ENCODE measurements around the gene MIDN.

MIDN gene

GRCh38 chr19:1284979-1285736 is 36.8 kb downstream of the MIDN start:
- WGBS, result 22% methylated on average over 51 of the region's 51 CpGs
- peaks cover 22% of the 10 kb centered on the region for H3K27me3 ChIP-seq (ENCODE audit: insufficient read depth, low read length)
- no peaks in the 10 kb centered on the region for H3K36me3 ChIP-seq (ENCODE audit: insufficient read depth, low read length)
- H3K4me1 ChIP-seq (ENCODE audit: insufficient read depth, low read length), result no peaks in the 10 kb centered on the region
- no peak overlapping the region for H3K27ac ChIP-seq (ENCODE audit: low read depth, low read length)
- no peaks in the 10 kb centered on the region for H3K9me3 ChIP-seq (ENCODE audit: insufficient read depth, low read depth, low read length)
- peak overlapping the region; percentile 51; the same call in 1 of the 2 replicates for H3K9ac ChIP-seq (ENCODE audit: low read depth, low read length)
- H3K4me3 ChIP-seq (ENCODE audit: low read length), result peak overlapping the region; percentile 31

- Histone ChIP-seq H3K27ac (ENCODE audit: low read depth, low read length) (no peak within 1 kb of the TSS), H3K36me3 (ENCODE audit: insufficient read depth, low read length) (no peaks in the 10 kb centered on the region), H3K9ac (ENCODE audit: low read depth, low read length) (peak within 1 kb of the TSS; percentile 51; the same call in 1 of the 2 replicates), H3K27me3 (ENCODE audit: insufficient read depth, low read length) (peaks cover 22% of the 10 kb centered on the region), H3K4me3 (ENCODE audit: low read length) (peak within 1 kb of the TSS; percentile 55), H3K9me3 (ENCODE audit: insufficient read depth, low read depth, low read length) (no peaks in the 10 kb centered on the region), H3K4me1 (ENCODE audit: insufficient read depth, low read length) (no peaks in the 10 kb centered on the region)
- under 1% methylated on average over 113 of the region's 113 CpGs for WGBS
Measured at GRCh38 chr19:1285737-1286360, 37.5 kb downstream of the MIDN start, which contains the start of gene EFNA2. Gene EFNA2, plus strand, starts transcription at chr19:1285873. Its CDS starts 296 bp downstream, at chr19:1286169.

GRCh38 chr19:1286487-1287353 is 38.3 kb downstream of the MIDN start:
- Histone ChIP-seq H3K9ac (ENCODE audit: low read depth, low read length) (peak overlapping the region; percentile 31; the same call in 1 of the 2 replicates), H3K4me1 (ENCODE audit: insufficient read depth, low read length) (no peaks in the 10 kb centered on the region), H3K27me3 (ENCODE audit: insufficient read depth, low read length) (peaks cover 22% of the 10 kb centered on the region), H3K27ac (ENCODE audit: low read depth, low read length) (no peak overlapping the region), H3K4me3 (ENCODE audit: low read length) (peak overlapping the region; percentile 55), H3K9me3 (ENCODE audit: insufficient read depth, low read depth, low read length) (no peaks in the 10 kb centered on the region), H3K36me3 (ENCODE audit: insufficient read depth, low read length) (no peaks in the 10 kb centered on the region)
- 42% methylated on average over 38 of the region's 38 CpGs for WGBS

- peak overlapping the region; percentile 40; the same call in 1 of the 2 replicates for H3K9ac ChIP-seq (ENCODE audit: low read depth, low read length)
- H3K4me1 ChIP-seq (ENCODE audit: insufficient read depth, low read length), result no peaks in the 10 kb centered on the region
- H3K4me3 ChIP-seq (ENCODE audit: low read length), result peak overlapping the region; percentile 55
- H3K27me3 ChIP-seq (ENCODE audit: insufficient read depth, low read length), result peaks cover 22% of the 10 kb centered on the region
- WGBS, result 53% methylated on average over 53 of the region's 55 CpGs
- no peaks in the 10 kb centered on the region for H3K9me3 ChIP-seq (ENCODE audit: insufficient read depth, low read depth, low read length)
- H3K36me3 ChIP-seq (ENCODE audit: insufficient read depth, low read length), result no peaks in the 10 kb centered on the region
- H3K27ac ChIP-seq (ENCODE audit: low read depth, low read length), result no peak overlapping the region
Measured at GRCh38 chr19:1287354-1288225, 39.2 kb downstream of the MIDN start.

- H3K4me1 ChIP-seq (ENCODE audit: insufficient read depth, low read length), result no peaks in the 10 kb centered on the region
- no peak overlapping the region for H3K4me3 ChIP-seq (ENCODE audit: low read length)
- H3K27me3 ChIP-seq (ENCODE audit: insufficient read depth, low read length), result peaks cover 22% of the 10 kb centered on the region
- no peaks in the 10 kb centered on the region for H3K36me3 ChIP-seq (ENCODE audit: insufficient read depth, low read length)
- no peaks in the 10 kb centered on the region for H3K9me3 ChIP-seq (ENCODE audit: insufficient read depth, low read depth, low read length)
- no peak overlapping the region for H3K27ac ChIP-seq (ENCODE audit: low read depth, low read length)
- 90% methylated on average over 18 of the region's 18 CpGs for WGBS
- no peak overlapping the region for H3K9ac ChIP-seq (ENCODE audit: low read depth, low read length)
Measured at GRCh38 chr19:1288226-1288612, 39.8 kb downstream of the MIDN start.

GRCh38 chr19:1288833-1289685 is 40.7 kb downstream of the MIDN start:
- Histone ChIP-seq H3K27ac (ENCODE audit: low read depth, low read length) (no peak overlapping the region), H3K4me1 (ENCODE audit: insufficient read depth, low read length) (no peaks in the 10 kb centered on the region), H3K9ac (ENCODE audit: low read depth, low read length) (no peak overlapping the region), H3K4me3 (ENCODE audit: low read length) (no peak overlapping the region), H3K27me3 (ENCODE audit: insufficient read depth, low read length) (peaks cover 21% of the 10 kb centered on the region), H3K9me3 (ENCODE audit: insufficient read depth, low read depth, low read length) (no peaks in the 10 kb centered on the region), H3K36me3 (ENCODE audit: insufficient read depth, low read length) (no peaks in the 10 kb centered on the region)
- 94% methylated on average over 41 of the region's 41 CpGs for WGBS

GRCh38 chr19:1289686-1290025 is 41.3 kb downstream of the MIDN start:
- 91% methylated on average over 19 of the region's 19 CpGs for WGBS
- no peaks in the 10 kb centered on the region for H3K36me3 ChIP-seq (ENCODE audit: insufficient read depth, low read length)

GRCh38 chr19:1290196-1290702 is 41.9 kb downstream of the MIDN start:
- H3K27me3 ChIP-seq (ENCODE audit: insufficient read depth, low read length), result peaks cover 16% of the 10 kb centered on the region
- WGBS, result 92% methylated on average over 24 of the region's 24 CpGs
- H3K27ac ChIP-seq (ENCODE audit: low read depth, low read length), result no peak overlapping the region
- H3K36me3 ChIP-seq (ENCODE audit: insufficient read depth, low read length), result no peaks in the 10 kb centered on the region
- H3K9me3 ChIP-seq (ENCODE audit: insufficient read depth, low read depth, low read length), result no peaks in the 10 kb centered on the region
- H3K9ac ChIP-seq (ENCODE audit: low read depth, low read length), result no peak overlapping the region
- no peak overlapping the region for H3K4me3 ChIP-seq (ENCODE audit: low read length)
- H3K4me1 ChIP-seq (ENCODE audit: insufficient read depth, low read length), result no peaks in the 10 kb centered on the region

More at GRCh38 chr19:1289686-1290025, 41.3 kb downstream of the MIDN start:
- Histone ChIP-seq H3K4me1 (ENCODE audit: insufficient read depth, low read length) (no peaks in the 10 kb centered on the region), H3K4me3 (ENCODE audit: low read length) (no peak overlapping the region), H3K27ac (ENCODE audit: low read depth, low read length) (no peak overlapping the region), H3K9ac (ENCODE audit: low read depth, low read length) (no peak overlapping the region), H3K27me3 (ENCODE audit: insufficient read depth, low read length) (peaks cover 18% of the 10 kb centered on the region), H3K9me3 (ENCODE audit: insufficient read depth, low read depth, low read length) (no peaks in the 10 kb centered on the region)

- no peak overlapping the region for H3K9ac ChIP-seq (ENCODE audit: low read depth, low read length)
- H3K4me3 ChIP-seq (ENCODE audit: low read length), result no peak overlapping the region
- H3K4me1 ChIP-seq (ENCODE audit: insufficient read depth, low read length), result no peaks in the 10 kb centered on the region
- H3K36me3 ChIP-seq (ENCODE audit: insufficient read depth, low read length), result no peaks in the 10 kb centered on the region
- H3K27me3 ChIP-seq (ENCODE audit: insufficient read depth, low read length), result peaks cover 14% of the 10 kb centered on the region
- 90% methylated on average over 40 of the region's 40 CpGs for WGBS
- H3K9me3 ChIP-seq (ENCODE audit: insufficient read depth, low read depth, low read length), result no peaks in the 10 kb centered on the region
- H3K27ac ChIP-seq (ENCODE audit: low read depth, low read length), result no peak overlapping the region
Measured at GRCh38 chr19:1290703-1291651, 42.6 kb downstream of the MIDN start.
